GM18511 (cell line): ENCODE results near the gene PLA2G4F.

Experiments used
- ATAC-seq: cut with Tn5 transposase; IDR thresholded peaks from one replicate; pipeline ENCODE4 v1.9.1; 2021; ENCODE audit warnings: mild to moderate bottlenecking, moderate library complexity; ENCODE audit not compliant: unreplicated experiment

PLA2G4F gene, protein sequence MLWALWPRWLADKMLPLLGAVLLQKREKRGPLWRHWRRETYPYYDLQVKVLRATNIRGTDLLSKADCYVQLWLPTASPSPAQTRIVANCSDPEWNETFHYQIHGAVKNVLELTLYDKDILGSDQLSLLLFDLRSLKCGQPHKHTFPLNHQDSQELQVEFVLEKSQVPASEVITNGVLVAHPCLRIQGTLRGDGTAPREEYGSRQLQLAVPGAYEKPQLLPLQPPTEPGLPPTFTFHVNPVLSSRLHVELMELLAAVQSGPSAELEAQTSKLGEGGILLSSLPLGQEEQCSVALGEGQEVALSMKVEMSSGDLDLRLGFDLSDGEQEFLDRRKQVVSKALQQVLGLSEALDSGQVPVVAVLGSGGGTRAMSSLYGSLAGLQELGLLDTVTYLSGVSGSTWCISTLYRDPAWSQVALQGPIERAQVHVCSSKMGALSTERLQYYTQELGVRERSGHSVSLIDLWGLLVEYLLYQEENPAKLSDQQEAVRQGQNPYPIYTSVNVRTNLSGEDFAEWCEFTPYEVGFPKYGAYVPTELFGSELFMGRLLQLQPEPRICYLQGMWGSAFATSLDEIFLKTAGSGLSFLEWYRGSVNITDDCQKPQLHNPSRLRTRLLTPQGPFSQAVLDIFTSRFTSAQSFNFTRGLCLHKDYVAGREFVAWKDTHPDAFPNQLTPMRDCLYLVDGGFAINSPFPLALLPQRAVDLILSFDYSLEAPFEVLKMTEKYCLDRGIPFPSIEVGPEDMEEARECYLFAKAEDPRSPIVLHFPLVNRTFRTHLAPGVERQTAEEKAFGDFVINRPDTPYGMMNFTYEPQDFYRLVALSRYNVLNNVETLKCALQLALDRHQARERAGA

DNA sequence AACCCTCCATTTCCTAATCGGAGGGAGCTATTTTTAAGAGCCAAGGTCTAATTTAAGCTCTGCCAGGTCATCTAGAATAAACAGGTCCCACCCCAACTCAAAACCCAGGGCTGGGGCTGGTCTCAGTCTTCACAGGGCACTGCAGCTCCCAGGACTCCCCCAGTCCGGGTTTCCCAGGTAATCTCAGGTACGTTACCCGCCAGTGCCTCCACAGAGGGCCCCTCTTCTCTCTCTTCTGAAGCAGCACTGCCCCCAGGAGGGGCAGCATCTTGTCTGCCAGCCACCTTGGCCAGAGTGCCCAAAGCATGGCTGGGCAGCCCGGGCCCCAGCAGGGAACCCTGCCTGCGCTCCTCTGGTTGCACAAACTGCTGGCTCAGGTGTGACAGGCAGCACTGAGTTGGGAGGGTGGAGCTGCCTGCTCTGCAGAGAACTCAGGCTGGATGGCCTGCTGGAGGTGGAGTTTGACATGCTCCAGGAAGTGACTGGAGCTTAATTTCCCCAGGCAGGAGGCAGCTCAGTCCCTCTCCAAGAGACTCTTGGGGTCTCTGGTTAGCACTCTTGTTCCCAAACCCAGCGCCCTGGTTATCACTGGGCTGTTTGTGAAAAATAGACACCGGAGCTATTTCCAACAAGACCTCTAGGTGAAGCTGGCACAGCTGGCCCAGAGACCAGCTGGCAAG, at the start of gene PLA2G4F:
Gene PLA2G4F, minus strand, starts transcription at position 394 of the 680 bp plus-strand sequence. Its CDS starts 87 bp downstream, at position 307.
- ATAC-seq = no peak

DNA sequence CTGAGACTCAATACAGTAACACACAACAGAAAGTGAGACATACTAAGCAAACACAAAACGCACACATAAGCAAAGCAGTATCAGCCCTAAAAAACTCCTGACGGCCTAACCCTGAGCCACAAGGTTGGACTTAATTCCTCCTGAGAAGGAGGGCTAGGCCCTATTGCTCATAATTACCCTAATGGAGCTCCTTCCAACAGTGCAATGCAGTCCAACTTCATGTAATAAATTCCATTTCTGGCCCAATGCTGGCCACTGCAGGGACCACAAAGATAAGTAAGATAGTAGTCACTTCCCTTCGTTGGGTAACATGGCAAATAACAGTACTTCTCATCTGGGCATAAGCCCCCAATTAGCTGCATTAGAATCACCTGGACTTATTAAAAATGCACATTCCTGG, 47.5 kb upstream of the PLA2G4F start:
- no peak for ATAC-seq

DNA sequence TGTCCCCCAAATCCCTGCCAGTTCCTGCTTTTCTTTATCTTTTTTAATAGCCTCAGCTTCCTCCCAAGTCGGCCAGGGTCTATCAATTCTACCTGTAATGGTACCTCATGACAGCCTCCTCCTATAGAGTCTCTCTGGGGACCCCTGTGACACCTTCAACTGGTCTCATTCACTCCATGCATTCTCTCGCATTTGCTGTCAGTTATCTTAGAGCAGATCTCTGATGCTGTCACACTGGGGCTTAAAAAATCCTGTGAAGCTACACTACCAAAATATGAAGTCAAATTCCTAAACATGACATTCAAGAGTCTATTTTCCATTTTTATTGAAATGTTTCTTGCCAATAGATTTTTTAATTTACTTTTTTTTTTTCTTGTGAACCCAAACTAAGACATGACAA, 46.2 kb upstream of the PLA2G4F start:
- no peak for ATAC-seq

DNA sequence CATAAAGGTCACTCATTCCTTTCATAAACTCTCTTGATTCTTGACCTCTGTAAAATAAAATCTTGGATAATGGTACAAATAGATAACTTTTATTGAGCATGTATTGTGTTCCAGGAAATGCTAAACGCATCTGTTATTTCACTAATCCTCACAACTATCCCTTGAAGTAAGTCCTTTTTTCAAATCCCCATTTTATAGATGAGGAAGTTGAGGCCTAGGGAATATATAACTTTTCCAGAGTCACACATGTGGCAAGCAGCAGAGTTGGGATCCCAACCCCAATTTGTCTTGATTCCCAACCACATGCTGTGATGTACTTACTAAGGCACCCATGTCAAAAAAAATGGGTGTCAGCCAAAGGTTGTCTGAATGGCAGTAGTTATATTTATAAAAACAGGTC, 45.4 kb upstream of the PLA2G4F start:
- ATAC-seq = no peak

DNA sequence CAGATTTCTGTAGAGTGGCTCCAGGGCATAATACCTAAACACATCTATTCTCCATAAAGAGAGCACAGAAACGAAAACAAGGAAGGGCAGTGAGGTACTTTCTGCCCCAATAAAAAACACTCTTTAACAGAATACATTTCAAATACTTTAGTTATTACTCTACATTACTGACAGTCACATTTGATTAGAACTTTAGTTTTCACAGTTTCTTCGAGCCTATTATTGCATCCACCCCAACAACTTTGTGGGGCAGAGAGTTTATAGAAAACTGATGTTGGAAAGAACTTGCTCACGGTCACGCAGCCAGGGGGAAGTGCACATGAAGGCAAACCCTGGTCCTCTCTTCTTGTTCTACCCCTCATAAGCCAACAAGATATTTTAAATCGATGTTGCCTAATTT, 42.7 kb upstream of the PLA2G4F start:
- ATAC-seq = no peak

DNA sequence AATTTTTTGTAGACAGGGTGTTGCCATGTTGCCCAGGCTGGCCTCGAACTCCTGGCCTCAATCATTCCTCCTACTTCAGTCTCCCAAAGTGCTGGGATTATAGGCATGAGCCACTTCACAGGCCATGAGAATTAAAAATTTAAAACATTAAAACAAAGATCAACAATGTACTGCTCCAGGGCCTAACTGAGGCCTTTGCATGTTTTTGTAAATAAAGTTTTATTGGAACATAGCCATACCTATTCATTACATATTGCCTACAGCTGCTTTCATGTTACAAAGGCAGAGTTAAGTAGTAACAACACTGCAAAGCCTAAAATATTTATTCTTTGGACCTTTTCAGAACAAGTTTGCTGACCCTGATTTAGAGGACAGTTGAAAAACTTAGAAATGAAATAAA, 42.1 kb upstream of the PLA2G4F start:
- ATAC-seq = no peak

DNA sequence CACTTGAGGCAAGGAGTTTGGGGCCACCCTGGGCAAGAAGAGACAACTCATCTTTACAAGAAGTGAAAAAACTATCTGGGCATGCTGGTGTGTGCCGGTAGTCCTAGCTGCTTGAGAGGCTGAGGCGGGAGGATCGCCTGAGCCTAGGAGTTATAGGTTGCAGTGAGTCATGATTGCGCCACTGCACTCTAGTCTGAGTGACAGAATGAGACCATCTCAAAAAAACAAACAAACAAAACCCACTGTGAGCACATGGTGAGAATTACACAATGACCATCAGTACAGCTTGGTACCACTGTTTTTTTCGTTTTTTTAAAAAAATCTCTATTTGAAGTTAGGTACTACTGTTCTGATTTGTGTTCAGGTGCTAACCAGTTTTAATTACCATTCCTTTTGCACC, 38.1 kb upstream of the PLA2G4F start:
- ATAC-seq = no peak

DNA sequence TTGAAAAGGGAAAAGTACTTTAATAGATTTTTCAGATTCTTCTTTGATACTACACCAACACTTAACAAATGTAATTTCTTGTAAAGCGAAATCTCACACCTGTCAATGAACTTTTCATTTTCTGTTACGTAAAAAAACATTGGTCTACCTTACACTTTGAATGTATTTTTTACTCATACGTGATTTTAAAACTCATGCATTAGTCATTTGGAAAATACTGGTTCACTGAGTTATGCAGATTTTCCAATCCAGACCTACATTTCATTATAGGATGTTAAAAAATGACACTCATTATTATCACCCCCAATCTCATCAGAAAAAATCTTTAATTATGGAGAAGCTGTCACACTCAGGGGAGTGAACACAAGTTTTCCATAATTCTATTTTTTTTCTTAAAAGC, 36.9 kb upstream of the PLA2G4F start:
- no peak for ATAC-seq

DNA sequence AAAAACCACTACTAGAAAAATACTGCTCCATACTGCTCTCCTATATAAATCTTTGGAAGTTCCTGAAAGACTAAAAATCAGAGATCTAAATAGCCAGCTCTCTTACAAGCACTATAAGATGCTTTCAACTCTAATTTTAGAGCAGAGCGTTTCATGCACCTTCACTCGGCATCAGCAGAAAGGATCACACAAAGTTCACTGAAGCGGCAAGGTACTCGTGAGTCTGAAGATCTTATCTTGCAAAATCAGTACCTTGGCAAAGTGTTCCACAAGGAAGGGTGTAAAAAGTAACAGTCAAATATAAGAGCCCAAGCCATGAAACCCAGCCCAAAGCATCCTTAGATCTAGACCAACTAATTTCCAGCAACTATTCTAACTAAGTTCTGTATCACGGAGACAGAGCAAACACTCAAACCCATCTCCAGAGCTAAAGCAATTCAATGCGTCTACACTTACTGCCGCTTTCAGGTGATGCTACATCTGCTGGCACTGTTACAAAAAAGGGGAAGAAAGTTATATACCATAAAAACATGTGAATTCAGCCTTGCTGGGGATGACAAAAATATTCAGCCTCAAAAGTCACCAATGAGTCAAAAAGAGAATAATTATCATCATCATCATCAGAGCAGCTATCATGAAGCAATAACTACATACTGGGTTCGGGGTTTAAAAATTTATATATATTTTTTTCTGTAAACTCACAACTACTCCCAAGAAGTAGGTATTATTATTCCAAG, 35.3 kb upstream of the PLA2G4F start:
- no peak for ATAC-seq

DNA sequence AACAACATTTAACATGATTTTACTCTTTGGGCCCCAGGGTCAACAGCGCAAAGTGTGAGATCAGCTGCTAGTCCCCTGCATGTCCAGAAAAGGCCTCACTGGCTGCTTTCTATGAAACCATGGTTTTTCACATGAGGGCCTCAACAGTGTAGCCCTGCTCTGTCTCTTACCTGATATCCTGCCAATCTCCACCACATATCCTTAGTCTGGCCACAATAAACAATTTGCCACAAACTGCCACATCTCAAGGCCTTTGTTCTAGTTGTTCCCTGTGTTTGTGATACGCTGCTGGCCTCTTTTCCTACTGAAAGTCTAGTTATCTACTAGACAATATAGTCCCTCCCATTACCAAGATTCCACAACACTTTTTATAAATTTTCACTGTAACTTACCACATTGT, 33.9 kb upstream of the PLA2G4F start:
- no peak for ATAC-seq

DNA sequence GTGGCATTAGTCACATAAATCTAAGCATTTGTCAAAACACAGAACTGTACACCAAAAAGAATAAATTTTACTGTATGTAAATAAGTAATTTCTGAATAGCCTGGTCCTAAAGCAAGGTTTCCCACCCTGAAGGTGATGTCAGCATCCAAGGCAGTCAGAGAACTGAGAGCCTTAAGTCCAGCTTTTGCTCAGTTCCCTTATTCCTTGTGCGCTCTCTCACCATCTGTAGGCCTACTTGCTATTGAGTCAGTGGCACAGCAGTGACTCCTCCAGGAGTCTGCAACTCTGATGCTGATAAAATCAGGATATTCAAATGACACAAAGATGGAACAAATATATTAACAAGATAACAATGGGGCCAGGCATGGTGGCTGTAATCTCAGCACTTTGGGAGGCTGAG, 29.4 kb upstream of the PLA2G4F start:
- no peak for ATAC-seq

DNA sequence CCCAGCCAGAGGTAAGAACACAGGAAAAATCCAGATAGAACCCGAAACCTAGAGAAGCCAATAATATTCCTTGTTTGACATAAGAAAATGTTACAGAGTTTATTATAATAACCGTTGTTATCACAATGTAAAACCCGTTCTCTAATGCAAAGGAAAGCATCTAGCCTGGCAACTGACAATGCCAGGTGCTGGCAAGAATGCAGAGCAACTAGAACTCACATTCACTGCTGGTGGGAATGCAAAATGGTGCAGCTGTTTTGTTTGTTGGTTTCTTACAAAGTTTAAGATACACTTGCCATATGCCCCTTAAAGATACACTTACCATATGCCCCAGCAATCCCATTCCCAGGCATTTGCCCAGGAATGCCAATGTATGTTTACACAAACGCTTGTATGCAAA, 28.3 kb upstream of the PLA2G4F start:
- ATAC-seq = no peak

DNA sequence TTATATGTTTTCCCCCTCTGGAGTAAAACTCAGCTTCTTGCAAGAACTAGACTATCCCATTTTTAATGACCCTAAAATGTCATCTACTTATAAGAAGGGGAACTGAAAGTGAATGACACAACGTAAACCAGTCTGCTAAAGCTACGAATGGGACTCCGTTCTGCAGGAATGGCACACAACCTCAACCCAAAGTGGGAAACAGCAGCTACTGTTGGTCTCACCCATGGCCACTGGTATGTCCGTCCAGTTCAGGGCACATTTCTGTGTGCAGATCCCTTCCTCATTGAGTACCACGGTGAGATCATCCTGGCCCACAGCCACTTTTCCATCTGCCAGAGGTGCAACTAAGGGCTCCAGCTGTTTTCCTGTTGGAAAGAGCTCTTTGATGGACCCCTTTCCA, 27.9 kb upstream of the PLA2G4F start:
- no peak for ATAC-seq

DNA sequence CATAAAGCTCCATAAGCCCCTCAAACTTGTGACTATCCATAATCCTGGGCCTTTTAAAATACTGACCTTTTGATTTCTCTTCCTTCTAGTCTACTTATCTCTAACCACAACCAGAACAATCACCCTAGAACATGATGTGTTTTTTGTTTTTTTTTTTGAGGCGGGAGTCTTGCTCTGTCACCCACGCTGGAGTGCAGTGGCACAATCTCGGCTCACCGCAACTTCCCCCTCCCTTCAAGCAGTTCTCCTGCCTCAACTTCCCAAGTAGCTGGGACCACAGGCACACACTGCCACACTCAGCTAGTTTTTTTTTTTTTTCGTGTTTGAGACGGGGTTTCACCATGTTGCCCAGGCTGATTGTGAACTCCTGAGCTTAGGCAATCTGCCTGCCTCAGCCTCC, 26.5 kb upstream of the PLA2G4F start:
- no peak for ATAC-seq

DNA sequence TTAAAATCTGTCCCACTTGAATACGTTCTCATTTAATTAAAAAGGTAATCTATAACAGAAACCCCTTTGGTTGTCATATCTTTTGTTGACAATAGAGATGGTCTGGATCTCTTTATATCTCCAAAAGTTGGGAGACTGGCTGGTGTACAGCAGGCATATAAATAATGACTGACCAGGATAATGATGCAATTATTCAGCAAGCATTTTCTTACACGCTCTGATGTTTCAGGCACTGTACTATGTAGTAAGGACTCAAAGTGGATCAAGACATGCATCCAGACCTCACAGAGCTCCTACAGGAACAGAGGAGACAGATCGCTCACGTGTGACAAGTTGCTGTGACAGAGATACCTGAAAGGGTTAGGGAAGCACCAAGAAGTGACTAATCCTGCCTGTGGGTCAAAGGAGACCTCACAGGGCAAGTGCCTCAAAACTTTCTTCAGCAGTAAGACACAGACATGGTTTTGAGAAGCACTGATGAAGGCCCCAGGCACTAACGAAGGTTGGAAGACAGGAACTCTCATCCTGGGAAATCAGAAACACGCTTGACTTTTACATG, 26.0 kb upstream of the PLA2G4F start:
- no peak for ATAC-seq

DNA sequence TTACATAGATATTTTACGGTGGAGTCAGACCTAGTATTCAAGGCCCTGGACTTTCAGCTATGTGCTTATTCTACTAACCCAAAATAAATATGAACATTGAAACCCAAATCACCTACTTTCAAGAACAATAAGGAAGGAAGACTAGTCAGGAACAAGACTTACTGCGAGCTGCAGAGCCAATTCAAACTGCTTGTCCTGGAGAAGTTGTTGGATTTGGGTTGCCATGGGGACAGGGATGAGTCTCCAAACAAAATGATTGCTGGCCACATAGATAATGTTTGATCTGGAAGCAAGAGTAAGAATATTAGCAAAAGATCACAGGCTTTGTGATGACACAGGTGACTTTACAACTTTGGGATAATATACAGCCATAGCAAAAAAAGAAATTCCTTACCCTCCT, 21.6 kb upstream of the PLA2G4F start:
- ATAC-seq = no peak

DNA sequence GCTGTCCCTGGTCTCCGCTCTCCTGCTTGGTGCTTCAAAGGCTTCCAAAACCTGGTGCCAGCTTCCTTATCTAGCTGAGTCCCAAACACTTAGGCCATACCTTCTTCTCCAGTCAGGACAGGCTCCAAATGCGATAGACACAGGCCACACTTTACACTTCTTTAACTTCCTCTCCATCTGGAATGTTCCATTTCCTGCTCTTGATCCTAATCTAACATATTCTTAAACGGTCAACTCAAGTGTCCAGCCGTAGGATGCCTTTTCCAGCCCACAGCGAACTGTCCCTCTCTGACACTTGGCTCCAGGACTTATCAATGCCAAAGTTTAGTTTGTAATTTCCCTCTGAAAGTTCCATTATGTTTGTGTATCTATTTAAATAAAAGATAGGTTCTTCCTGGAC, 19.2 kb upstream of the PLA2G4F start:
- ATAC-seq = no peak

DNA sequence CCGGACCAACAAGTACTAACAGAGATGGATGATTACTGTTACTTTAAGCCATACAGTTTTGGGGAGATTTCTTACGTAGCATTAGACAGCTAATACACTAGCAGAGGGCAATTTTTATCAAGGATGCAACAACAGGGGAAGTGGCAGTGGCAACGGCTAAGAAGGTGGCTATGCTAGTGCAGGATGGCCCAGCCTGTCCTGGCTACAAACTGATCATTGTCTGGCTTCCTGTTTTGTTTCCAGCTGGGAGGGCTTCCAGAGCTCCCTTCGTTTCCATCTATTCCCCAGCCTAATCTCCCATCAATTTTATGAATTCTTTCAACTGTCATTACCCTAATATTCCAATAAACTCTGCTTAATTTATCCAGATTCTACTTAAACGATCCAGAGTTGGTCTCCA, 16.0 kb upstream of the PLA2G4F start:
- ATAC-seq = no peak

DNA sequence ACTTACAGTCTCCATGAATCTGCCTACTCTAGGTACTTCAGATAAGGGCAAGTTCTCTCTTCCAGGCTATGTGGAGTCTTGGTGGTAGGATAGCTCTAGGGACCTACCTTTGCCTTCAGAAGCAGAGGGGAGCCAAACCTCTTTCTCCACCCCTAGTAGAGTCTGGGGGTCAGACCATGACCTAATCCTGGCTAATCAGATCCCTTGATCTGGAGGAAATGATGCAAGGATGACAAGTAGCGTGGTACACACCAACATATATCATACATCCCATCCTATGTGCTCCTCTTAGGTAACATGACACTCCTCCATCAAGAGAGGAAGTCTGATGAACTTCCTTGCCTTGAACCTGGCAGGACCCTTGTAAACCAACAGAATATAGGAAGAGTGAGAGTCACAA, 15.4 kb upstream of the PLA2G4F start:
- ATAC-seq = no peak

DNA sequence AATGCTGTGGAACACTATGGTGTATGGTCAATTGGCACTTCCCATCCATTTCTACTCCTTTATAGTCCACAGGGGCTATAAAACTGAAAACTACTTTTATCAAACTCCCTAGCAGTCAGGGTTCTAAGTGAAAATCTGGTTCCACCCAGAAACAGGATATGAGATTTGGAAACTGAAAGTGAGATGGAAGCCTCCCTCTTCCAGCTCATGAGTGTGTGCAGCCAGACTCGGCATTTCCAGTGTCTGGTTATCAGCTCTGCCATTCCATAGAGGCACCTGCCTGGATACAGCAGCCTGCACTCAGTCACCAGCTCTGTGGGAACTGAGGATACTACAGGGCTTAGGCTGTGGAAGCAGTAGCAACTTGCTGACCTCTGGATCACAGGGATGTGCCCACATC, 14.7 kb upstream of the PLA2G4F start:
- no peak for ATAC-seq
